Muscle of back (tissue), 10 donors: ENCODE data around the gene F8A1. TPM values are rescaled to one million over a fixed set of nuclear protein-coding genes. Genes with fewer than 3 reads are reported as not detected.

Source experiments
- polyA plus RNA-seq, 10 donors: library from polyadenylated mRNA; unstranded; fragments of 120-200 nt; gene quantifications; one replicate each; pipeline ENCODE4 v1.2.1, GENCODE V29; 2013; ENCODE audit not compliant: insufficient read length in 10 of 10

Gene F8A1
- polyA plus RNA-seq, 10 donors: 4.7 to 21.1 (median 10.2) TPM

Other genes starting within 250 kb of the F8A1 start
- not detected for gene CTAG2, start 232.8 kb upstream of the F8A1 start, polyA plus RNA-seq
- 10 to 100 TPM in 1 of 10 donors, 1 to 10 TPM in 9; 3.2 to 11.3 (median 5.8) TPM for gene GAB3, start 135.3 kb upstream of the F8A1 start, polyA plus RNA-seq
- gene DKC1, start 123.5 kb upstream of the F8A1 start, polyA plus RNA-seq: 10 to 100 TPM; 29.8 to 46.1 (median 38.4) TPM
- 10 to 100 TPM; 14.6 to 36.4 (median 20.3) TPM for gene MPP1, start 80.9 kb upstream of the F8A1 start, polyA plus RNA-seq
- gene SMIM9, start 51.7 kb upstream of the F8A1 start, polyA plus RNA-seq: not detected
- gene F8, start 136.4 kb downstream of the F8A1 start, polyA plus RNA-seq: 1 to 10 TPM; 3.3 to 8.1 (median 5.3) TPM
- gene FUNDC2, start 140.5 kb downstream of the F8A1 start, polyA plus RNA-seq: 100 to 1,000 TPM; 128 to 151 (median 137) TPM
- gene CMC4, start 184.8 kb downstream of the F8A1 start, polyA plus RNA-seq: 1 to 10 TPM; 5.3 to 8.9 (median 7.6) TPM
- 10 to 100 TPM; 12.2 to 20.3 (median 17.1) TPM for gene MTCP1, start 184.8 kb downstream of the F8A1 start, polyA plus RNA-seq
- gene BRCC3, start 185.2 kb downstream of the F8A1 start, polyA plus RNA-seq: 10 to 100 TPM; 12.2 to 19.6 (median 16.6) TPM